CD4-positive, alpha-beta T cell treated with Interleukin-6 at 100 ng/mL for 8 hours (primary cell): ENCODE results near the gene GALNT18.

Experiments
- DNase-seq: peaks from one replicate; pipeline ENCODE4 v3.0.0-alpha.2; 2020; ENCODE audit warnings: mixed read lengths, low spot score

Gene GALNT18

DNA sequence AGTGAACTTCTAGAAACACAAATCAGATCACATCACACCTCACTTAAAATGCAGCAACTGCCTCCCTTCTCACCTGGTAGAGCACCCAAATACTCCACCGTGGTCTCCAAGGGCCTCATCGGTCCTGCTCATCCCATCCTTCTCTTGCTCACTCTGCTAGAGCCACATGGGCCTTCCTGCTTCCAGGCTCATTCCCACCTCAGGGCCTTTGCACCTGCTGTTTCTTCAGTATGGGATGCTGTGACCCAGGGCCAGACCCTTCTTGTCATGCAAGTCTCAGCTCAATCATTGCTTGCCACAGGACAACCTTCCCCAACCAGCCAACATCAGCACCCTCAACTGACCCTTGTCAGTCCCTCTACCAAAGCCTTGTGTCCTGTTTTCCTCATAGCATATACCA is 124.9 kb downstream of the GALNT18 start:
- no peak for DNase-seq

DNA sequence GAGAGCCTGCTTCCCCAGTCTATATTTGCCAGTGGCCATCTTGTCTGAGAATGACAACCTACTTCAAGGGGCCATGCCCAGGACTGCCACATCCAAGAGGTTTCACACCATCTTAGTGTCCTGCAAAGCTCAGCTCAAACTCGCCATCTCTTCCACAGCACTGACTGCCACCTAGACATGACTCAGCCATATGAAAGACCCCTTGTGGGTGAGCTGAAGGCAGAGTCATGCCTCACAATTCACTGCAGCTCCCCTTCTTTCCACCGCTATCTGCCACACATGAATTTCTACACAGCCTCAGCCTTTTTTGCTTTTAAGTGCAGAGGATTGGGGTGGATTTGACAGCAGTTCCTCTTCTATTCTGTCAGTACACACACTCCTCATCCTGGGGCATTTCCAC is 127.5 kb downstream of the GALNT18 start:
- no peak for DNase-seq

DNA sequence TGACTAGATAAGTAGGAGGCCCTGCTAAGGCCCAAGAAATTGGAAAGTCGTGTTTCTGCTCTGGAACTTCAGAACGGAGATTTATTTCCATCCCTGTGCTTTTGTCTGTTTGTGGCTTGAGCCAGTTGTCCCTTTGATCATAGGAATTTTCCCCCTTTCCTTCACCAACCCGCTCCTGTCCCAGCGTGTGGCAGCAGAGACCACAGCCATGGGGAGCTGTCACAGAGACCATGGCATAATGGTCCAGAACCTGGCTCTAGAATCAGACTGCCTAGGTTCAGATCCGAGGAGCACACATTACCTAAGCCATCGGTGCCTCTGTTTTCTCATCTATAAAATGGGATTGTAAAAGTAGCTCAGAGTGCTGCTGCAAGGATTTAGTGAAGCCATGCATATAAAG is 128.1 kb downstream of the GALNT18 start:
- no peak for DNase-seq

DNA sequence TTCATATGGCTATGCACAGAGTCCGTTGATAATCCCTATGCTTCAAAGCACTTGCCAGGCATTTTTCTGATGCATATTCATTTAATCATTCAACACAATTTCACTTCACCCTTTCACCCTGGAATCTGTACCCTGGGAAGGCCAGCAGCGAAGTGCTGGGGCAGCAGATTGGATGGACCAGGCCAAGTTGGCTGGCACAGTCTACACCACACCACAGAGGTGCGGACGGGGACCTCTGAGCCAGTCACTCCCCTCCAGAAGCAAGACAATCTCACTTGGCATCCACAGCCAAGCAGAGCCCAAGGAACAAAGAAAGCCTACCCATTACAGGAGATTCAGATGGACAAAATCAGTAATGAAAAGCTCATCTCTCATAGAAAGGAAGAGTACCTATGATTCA is 130.2 kb downstream of the GALNT18 start:
- no peak for DNase-seq

DNA sequence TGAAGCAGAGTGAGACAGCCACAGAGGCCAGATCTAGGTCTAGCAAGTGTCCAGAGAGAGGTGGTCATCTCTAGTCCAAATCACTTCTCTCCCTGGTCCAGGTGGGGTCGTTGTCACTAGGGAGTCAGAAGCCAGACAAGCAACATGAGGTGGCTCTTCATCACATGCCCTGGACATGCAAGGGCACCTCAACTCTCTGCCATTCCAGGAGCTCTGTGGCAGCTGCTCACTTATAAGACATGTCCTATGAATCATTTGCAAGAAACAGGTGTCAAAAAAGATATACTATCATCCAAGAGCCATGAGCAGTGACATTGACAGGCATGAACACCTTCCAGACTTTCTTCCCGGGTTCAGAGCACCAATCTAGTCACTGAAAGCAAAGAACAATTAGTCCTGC is 130.8 kb downstream of the GALNT18 start:
- no peak for DNase-seq

DNA sequence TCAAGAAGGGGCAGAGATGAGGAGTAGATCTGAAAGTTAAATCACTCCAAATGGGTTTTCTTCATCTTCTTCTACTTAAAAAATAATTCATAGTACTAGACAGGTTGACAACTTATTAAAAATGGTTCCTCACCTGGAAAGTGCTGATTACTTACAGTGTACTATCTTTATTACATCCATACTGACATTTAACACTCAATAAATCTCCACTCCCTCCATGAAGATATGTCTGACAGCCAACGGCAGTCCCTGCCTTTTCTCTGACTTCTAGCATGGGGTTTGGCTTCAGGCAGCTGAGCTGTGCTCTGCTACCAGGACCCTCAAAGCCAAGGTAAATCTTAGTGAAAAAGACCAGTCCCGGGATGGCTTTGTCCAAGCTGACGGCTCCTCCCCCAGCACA is 135.4 kb downstream of the GALNT18 start:
- no peak for DNase-seq

DNA sequence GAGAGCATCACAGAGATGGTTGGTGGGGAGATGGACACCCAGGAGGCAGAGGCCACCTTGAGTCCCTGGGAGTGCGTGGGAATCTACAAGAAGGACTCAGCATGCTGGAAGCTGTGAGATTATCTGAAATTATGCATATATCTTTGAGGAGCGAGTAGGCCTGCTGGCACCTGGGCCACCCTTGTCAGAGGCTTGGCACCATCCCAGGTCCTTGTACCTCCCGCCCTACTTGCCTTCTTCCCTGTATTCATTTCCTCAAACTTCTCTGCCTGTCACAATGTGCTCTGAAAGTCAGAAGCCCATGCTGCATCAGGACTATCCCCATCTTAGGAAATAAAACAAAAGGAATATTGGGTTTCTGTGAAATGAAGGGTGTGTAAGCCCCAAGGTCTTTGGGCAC is 135.8 kb downstream of the GALNT18 start:
- no peak for DNase-seq

DNA sequence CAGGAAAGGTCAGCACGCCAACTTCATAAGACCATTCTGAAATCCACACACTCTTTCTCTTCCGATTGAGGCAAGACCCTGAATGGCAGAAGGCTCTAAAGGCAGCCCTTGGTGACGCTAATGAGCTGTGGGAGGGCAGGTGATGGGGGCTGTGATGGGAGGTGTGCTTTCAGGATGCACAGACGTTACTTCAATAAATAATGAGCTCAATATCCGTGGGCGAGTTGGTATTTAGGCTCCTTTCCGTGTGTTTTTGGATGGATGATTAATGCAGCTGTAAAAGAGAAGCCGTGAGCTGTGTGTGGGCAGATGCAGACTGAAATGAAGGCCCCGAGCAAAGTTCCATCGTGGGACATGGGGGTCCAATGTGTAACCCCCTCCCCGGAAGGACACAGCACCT is 138.2 kb downstream of the GALNT18 start:
- no peak for DNase-seq

DNA sequence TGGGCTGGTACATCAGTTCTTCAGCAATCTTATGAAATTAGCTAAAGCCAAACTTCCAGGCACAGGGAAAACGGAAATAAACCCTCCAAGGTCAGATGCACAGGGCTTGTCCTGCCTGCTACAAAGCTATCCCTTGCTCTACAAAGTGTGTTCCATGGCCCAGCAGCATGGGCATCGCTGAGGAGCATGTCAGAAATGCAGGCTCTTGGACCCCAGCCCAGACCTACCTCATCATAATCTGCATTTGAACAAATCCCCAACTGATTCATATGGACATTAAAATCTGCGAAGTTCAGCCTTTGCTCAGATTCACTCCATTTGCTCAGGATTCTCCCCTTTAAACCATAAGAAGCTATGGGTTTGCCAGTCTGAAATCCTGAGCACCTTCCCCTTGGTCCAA is 139.1 kb downstream of the GALNT18 start:
- no peak for DNase-seq

DNA sequence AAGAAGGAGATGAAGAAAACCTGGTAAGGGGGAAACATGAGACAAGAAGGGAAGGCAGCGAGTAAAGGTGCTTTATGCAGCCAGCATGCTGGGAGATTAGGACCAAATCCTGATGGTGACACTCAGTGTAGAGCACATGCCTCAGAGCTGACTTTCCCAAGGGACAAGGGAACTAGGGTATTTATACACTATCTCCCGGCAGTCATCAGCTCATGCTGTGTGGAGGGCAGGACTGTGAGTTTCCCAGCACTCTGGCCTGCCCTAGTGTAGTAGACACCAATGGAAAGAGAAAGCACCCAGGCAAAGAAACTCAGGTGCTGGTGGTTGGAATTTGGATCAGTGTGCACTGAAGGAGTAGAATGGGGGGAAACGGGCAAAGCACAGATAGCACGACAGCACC is 140.4 kb downstream of the GALNT18 start:
- DNase-seq, result no peak

DNA sequence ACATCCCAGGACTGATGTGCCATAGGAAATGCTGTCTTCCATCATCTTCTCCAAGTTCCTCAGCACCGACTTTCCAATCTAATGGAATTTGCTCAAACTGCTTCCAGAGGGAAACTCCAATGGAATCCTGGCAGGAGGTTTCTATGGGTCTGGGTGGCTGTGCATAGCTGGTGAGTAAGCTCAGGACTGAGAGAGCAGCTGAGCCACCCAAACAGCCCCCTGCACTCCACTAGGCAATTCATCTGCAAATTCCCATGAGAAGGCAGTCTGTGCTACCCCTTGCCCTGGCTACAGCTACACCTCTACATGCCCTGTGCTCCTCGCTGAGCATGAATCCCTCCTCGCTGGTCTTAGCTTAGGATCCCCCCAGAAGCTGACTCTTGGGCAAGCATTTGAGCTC is 140.8 kb downstream of the GALNT18 start:
- no peak for DNase-seq

DNA sequence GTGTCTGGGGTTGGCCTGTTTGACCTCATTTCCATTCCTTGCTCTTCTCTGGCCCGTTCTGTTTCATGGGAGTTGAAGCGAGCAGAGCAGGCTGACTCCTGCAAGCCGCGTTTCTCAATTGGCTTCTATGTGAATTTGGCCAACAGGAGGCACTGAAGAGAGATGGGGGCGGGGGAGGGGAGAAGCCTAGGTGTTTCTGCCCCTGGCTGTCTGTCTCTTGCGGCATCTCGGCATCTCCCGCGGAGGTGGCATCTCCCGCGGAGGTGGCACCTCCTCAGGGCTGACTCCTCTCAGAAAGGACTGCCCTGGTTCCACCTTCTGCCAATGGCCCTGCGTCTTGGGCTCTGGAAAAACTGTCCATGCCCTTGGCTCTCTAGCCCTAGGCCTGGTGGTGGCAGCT is 143.1 kb downstream of the GALNT18 start:
- no peak for DNase-seq

DNA sequence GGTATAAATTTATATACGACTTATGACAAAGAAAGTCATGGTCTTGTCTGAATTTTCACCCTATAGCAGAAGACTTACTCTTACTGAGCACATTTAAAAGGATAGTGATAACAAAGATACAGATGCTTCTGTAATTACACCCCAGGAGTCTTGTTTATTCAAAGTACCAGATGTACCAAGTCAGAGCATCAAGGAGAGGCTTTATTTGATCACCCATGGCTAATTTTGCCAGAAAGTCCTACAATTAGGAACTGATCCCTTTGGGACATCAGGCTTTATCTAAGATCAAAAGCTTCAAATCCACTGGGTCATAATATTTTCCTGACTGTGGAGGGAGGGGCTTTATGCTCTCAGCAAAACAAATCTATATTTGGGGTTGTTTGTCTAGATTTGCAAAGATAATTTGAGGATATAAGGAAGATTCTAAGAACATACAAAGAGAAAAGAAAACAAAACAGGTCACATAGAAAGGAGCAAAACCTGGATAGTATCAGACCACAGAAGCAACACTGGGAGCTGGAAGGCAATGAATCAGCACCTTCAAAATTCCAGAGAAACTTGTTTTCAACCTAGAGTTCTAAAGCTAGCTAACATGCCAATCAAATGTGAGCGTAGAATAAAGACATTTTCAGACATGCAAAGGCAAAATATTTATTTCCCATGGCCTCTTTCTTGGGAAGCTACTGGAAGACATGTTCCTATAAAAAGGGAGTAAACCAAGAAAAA is 143.9 kb downstream of the GALNT18 start:
- DNase-seq, result no peak

DNA sequence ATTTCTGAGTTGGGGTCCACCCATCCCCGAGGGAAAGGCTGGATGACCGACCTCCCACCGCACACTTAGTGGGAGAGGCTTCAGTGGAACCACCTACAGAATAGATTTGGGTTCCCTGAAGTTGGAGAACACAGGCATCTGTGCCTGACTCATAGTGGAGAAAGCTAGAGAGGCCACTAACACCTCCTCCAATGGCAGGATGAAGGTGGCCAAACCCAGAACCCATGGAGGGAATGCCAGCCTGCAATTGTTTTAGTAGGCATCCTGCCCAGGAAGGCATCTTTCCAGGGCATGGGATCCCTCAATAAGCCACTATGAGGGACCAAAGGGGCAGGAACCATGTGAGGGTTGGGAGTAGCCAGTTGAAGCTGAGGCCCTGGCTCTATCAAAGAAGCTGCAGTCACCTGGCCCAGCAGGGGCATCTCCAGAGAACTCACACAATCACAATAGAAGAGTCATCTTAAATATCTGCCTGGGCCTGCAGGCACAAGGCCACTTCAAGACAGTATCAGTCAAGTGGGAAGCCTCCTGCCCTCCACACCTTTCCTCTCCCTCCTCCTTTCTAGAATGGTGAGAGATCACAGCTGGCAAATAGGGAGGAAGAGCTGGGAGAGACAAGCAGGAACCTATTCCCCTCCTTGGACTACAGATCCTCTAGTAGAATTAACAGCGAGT is 144.7 kb downstream of the GALNT18 start:
- DNase-seq, result no peak

DNA sequence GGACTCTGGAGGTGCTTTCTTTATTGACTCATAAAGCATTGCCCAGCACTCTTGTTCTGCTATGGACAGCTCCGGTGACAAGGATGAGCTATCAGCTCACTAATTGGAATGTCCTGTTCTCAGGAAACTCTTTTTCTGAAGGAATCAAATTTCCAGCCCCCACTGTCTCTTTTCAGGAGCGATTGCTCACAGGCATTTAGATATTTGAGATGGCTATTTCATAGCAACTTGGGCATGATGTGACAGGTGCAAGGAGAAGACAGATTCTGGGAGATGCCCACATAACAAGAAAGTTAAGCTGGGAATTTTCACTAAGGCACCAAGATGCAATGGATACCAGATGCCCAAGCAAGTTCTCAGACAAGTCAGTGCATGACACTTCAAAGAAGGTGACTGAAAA is 145.3 kb downstream of the GALNT18 start:
- DNase-seq, result no peak

DNA sequence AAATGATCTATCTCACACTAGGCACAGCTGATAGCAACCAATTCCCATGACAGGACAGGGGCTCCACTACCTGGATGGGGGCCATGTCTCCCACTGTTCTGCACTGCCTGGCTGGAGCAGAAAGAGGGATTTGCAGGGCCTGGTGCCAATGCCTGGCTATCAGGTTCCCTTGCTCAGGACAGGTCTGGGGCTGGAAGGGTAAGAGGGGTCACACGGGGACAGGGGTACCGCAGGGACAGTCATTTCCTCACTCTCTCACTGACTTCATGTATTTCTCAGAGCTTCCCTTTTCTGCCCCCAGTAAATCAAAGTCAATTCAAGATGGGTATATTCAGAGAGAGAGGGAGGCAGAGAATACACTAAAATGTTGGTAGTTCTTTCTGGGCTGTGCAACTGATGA is 149.7 kb downstream of the GALNT18 start:
- DNase-seq, result no peak

DNA sequence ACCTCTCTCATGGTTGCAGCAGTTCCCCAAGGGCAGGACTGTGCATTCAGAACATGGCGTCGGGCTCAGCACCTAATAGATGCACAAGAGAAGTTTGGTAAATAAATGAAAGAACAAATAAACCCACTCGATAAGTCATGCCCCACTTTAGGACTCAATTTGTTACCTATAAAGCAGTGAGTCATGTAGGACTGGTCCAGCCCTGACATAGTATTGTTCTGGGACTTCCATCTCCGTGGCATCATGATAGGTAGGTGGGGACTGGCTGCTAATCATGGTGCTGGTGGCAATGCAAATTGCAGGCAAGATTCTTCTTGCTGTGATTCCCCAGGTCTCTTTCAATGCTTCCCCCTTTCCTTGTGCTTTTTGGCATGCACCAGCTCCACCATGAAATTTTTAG is 150.6 kb downstream of the GALNT18 start:
- no peak for DNase-seq

DNA sequence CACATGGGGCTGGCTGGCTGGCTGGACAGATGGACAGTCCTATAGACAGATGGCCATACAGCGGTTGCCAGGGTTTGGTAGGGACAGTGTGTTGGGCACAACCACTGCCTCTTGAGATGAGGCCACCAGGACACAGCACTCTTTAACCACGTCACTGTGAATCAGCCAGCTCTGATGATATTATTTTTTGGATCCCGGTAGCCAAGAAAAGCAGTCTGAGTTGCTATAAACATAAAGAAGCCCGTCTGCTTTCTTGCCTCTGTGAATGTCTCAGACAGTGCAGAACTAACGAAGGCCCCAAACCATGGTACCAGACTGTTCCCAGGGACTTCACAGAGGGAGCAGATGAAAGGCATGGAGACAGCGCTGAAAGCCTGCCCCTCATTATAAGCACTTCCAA is 152.9 kb downstream of the GALNT18 start:
- DNase-seq, result no peak

DNA sequence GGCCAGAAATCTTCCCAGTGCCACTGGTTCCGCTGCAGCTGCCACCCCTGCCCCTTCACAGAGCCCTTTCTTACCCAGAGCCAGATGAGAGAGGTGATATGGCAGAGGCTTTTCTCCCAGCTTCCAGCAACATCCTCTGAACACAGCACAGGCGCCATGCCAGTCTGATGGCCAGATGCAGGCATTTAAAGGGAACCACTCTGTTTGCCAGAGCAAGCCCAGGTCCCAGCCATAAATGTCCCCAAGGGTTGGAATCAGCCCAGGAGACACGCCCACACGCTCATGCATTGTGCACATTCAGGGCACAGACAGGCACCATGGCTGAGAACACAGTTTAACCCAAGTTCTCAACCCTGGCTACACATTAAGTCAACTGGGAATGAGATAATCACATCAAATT is 154.5 kb downstream of the GALNT18 start:
- DNase-seq, result no peak

DNA sequence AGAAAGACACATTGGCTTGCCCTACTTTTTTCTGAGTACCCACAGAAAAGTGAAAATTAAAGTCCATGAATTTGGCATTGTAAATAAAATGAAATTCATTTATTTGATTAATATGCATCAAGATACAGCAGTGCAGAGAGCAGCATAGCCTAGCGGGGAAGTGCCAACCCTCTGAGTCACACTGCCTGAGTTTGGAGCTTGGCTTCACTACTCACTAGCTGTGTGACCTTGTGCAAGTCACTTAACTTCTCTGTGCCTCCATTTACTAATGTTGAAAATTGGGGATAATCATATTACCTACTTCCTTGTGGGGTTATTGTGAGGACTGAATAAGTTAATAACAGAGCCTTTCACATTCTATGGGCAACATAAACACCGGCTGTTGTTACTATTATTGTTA is 157.2 kb downstream of the GALNT18 start:
- no peak for DNase-seq

DNA sequence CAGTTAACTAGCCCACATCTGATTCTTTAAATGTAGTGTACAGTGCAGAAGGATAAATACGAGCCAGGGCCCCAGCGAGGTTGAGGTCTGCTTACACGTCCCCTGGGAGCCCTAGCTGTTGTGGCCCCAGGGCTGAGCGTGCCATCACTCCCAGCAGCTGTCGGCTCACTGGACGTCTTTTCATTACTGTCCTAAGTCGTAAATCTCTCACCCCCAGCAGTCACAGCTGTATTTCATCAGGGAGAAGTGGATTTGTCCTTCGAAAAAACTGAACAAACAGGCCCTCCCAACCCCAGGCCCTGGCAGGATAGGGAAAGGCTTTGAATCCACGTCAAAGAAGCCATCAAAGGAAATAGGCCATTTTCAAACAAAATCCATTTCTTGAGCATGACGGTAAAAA is 158.4 kb downstream of the GALNT18 start:
- DNase-seq, result no peak

DNA sequence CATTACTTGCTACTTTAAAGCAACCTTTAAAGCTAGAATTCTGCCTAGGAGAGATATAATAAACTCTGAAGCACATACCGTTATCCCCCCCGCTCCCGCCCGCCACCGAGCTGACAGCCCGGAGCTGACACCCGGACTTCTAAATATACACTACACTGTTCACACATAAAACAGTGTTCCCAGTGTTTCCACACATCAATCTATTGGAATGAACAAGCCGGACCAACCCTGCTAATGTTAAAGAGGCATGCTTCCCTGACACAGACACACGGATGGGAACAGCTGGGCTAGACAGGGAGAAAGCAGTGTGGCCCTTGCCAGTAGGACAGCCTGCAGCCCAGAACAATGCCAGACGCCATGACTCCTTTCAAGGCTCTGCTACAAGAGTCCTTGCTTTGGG is 160.3 kb downstream of the GALNT18 start:
- no peak for DNase-seq

DNA sequence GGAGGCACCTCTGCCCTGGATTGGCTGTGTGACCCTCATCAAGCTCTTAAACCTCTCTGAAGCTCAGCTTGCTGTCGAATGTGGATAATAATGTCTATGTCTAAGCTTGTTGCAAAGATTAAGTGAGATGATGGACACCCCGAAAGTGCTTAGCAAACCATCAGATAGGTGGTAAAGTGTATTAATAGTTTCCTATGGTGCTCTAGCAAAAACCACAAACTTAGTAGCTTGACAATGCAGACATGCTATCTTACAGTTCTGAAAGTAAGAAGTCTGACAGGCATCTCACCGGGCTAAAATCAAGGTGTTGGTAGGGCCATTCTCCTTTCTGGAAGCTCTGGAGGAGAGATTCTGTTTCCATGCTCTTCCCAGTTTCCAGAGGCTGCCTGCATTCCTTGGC is 162.2 kb downstream of the GALNT18 start:
- no peak for DNase-seq

DNA sequence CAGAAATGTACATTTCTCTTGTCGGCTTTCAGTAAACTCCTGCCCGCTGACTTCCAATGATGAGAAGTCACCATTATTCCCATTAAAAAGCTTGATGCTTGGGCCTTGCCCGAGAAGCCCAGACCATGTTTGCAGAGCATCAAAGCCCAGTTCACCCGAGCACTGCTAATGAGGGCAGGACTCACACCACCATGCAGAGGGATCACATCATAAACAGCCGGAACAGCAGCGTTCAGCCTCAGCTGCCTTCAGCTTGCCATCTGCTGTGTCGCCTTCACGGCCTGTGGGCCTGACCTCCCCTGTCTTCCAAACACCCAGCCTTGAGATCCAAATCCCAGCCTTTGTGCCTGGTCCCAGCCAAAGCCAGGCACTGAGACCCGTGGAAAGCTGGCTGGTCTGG is 163.3 kb downstream of the GALNT18 start:
- DNase-seq, result no peak
